Measurements from ENCODE around the gene PGM1. TPM values are rescaled to one million over a fixed set of nuclear protein-coding genes. Genes with fewer than 3 reads are reported as not detected.

Gene PGM1
- total RNA-seq, 1 experiment from 2014 or later = 54.6 TPM

GRCh38 chr1:63640633-63641567 is 47.7 kb downstream of the PGM1 start:
- no peak overlapping the region for H2AFZ ChIP-seq (ENCODE audit: low read depth, low read length, poor library complexity, severe bottlenecking)
- no peak overlapping the region for H3K27ac ChIP-seq (ENCODE audit: low read depth, low read length)
- H3K4me3 ChIP-seq (replicated peaks in 1 of 2; ENCODE audit: low read depth in 1 of 2, low read length in 2 of 2) = no peak overlapping the region
- H4K20me1 ChIP-seq (ENCODE audit: insufficient read depth) = no peaks in the 10 kb centered on the region
- H3K4me1 ChIP-seq (ENCODE audit: control insufficient read depth in 1 of 2, insufficient read depth in 2 of 2, low read length in 2 of 2) = peaks cover 7 to 9% of the 10 kb centered on the region in 2 experiments; a peak in 2 of 4 replicates
- no peak overlapping the region for H3K9ac ChIP-seq (ENCODE audit: low read length)
- H3K4me2 ChIP-seq (ENCODE audit: low read length) = no peak overlapping the region
- no peaks in the 10 kb centered on the region for H3K27me3 ChIP-seq (ENCODE audit: insufficient read depth, low read length)
- TF ChIP-seq JUND (IDR thresholded peaks at IDR 0.05) = no peak
- no peak for TF ChIP-seq EZH2phosphoT487 (IDR thresholded peaks at IDR 0.05; ENCODE audit: borderline replicate concordance)
- no peak for TF ChIP-seq ZNF274 (IDR thresholded peaks at IDR 0.05; ENCODE audit: low read depth, low read length)
- no peak for TF ChIP-seq ZFX (IDR thresholded peaks at IDR 0.05)
- no peak for TF ChIP-seq CTCF (IDR thresholded peaks at IDR 0.05 in 2 of 3, conservative IDR thresholded peaks at IDR 0.05 in 1 of 3; ENCODE audit: borderline replicate concordance in 1 of 3, insufficient read depth in 1 of 3, low read depth in 2 of 3, low read length in 2 of 3)
- no peak for TF ChIP-seq YY1 (IDR thresholded peaks at IDR 0.05; ENCODE audit: extremely low read depth, insufficient replicate concordance, low read depth, low read length)
- no peak for TF ChIP-seq SP1 (IDR thresholded peaks at IDR 0.05; ENCODE audit: low read depth)
- no peak for TF ChIP-seq RAD21 (IDR thresholded peaks at IDR 0.05; ENCODE audit: low read depth)
- TF ChIP-seq ZBTB33 (IDR thresholded peaks at IDR 0.05; ENCODE audit: extremely low read depth, insufficient replicate concordance, low read length) = no peak
- no peak for TF ChIP-seq CBX3 (IDR thresholded peaks at IDR 0.05; ENCODE audit: low read depth)
- no peak for TF ChIP-seq REST (IDR thresholded peaks at IDR 0.05; ENCODE audit: low read depth)
- TF ChIP-seq SRF (IDR thresholded peaks at IDR 0.05; ENCODE audit: low read depth) = no peak
- no peak for TF ChIP-seq SIN3A (IDR thresholded peaks at IDR 0.05; ENCODE audit: low read depth)
- H3K79me2 ChIP-seq (ENCODE audit: insufficient read depth, low read length) = no peaks in the 10 kb centered on the region
- ChIA-PET POLR2A (no interaction called here), RAD21 (ENCODE audit: low non-redundant PET in 1 of 2, low total read pairs in 2 of 2, uncharacterized antibody in 2 of 2, unreplicated experiment in 2 of 2) (no interaction called here), CTCF (no interaction called here)
- no TSS peak for BruUV-seq (replicated peaks)
- H3K9me2 ChIP-seq (ENCODE audit: insufficient read depth) = no peaks in the 10 kb centered on the region
- DNase-seq (ENCODE audit: low read depth, low spot score) (no peak), ATAC-seq (no peak)
- no peaks in the 10 kb centered on the region for H3K9me3 ChIP-seq (ENCODE audit: control insufficient read depth in 1 of 2, insufficient read depth in 1 of 2, low read depth in 1 of 2, low read length in 2 of 2)
- H3K36me3 ChIP-seq (ENCODE audit: control insufficient read depth in 1 of 2, insufficient read depth in 2 of 2, low read length in 2 of 2) = peaks cover 3 to 11% of the 10 kb centered on the region in 2 experiments; a peak in 2 of 4 replicates
- intact Hi-C loops (cut with micrococcal nuclease) = no loop called here

Data from HCT116 (cell line).